KG1 (cell line): ENCODE data around the gene TLR10.

Source experiments
- DNase-seq: peaks from one replicate; lab custom pipeline; 2025; lab: John Stamatoyannopoulos, UW

TLR10 gene

GRCh38 chr4:38730830-38731646, 51.8 kb downstream of the TLR10 start:
- DNase-seq: peak; percentile 62

GRCh38 chr4:38730493-38730829, 52.3 kb downstream of the TLR10 start:
- DNase-seq: no peak

- DNase-seq: no peak
Observed at GRCh38 chr4:38728631-38729141, 54.1 kb downstream of the TLR10 start.

GRCh38 chr4:38724475-38724808, 58.3 kb downstream of the TLR10 start:
- no peak for DNase-seq

- DNase-seq: no peak
Observed at GRCh38 chr4:38723726-38724474, 58.9 kb downstream of the TLR10 start.

- DNase-seq: no peak
Observed at GRCh38 chr4:38723114-38723513, 59.7 kb downstream of the TLR10 start.
